Brain pericyte (primary cell): Measurements from ENCODE around the gene CYFIP1.

Source experiments
- DNase-seq: peaks from one replicate; pipeline ENCODE4 v3.0.0-alpha.2; 2012; ENCODE audit warnings: low read depth, low spot score

The CYFIP1 gene

DNA sequence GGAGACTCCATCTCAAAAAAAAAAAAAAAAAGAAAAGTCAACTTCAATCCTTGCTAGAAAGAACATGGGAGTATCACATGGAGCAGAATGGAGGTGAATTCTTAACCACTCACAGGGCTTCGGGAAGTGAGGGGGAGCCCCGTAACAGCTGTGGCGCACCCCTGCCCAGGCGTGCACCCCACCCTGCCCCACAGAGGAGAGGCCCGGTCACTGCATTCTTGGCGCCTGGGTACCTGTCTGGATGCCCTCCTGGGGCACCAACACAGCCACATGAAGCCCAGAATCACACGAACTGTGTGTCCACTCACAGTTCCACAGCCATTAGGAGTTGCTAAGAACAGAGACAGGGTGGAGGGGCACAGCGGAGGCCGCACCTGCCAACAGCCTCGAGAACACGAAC, 89.9 kb downstream of the CYFIP1 start:
- no peak for DNase-seq

DNA sequence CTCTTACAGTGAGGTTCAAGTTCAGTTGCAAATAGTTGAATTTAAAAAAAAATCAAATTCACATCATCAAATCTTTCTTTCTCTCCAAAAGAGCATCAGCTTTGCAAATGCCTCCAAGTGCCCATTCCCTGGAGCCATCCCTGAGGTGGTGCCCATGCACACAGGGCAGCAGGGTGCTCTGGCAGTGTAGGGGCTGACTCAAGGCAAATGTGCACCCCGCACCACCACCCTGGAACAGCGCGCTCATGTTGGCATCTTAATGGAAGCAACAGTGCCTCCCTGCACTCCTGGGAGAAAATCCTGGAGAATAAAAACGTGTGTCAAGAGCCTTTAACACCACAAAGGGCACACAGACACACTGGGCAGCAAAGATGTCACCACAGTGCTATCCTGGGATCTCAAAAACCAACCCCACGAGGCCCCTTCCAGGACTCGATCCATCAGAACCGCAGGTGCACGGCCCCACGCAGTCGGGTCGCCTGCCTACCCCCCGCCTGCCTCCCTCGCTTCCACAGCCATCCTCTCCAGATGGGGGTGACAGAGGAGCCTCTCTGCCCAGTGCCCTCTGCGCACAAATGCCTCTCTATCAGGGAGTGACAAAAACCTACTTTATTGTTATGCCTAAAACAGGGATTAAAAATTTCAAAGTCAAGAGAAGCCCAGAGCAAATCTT, 90.9 kb downstream of the CYFIP1 start:
- no peak for DNase-seq

DNA sequence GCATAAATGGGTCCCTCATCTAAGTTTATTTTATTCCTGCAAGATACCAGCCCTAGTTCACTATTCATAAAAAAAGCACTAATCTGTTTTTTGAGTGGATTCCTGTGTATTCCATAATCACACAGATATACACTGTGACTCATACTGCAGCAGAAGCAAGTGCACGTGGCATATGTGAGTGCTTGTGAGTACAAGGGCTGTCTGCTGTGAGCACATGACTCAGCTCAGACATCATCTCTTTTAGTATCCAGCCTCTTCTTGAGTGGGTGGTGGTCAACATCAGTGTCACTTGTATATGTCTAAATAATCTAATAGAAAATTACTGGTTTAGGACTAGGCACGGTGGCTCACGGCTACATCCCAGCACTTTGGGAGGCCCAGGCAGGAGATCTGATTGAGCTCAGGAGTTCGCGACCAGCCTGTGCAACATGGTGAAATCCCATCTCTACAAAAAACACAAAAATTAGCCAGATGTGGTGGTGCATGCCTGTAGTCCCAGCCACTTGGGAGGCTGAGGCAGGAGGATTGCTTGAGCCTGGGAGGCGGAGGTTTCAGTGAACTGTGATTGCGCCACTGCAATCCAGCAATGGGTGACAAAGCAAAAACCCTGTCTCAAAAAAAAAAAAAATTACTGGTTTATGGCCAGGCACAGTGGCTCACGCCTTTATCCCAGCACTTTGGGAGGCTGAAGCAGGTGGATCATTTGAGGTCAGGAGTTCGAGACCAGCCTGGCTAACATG, 91.9 kb downstream of the CYFIP1 start:
- peak; percentile 70 for DNase-seq

DNA sequence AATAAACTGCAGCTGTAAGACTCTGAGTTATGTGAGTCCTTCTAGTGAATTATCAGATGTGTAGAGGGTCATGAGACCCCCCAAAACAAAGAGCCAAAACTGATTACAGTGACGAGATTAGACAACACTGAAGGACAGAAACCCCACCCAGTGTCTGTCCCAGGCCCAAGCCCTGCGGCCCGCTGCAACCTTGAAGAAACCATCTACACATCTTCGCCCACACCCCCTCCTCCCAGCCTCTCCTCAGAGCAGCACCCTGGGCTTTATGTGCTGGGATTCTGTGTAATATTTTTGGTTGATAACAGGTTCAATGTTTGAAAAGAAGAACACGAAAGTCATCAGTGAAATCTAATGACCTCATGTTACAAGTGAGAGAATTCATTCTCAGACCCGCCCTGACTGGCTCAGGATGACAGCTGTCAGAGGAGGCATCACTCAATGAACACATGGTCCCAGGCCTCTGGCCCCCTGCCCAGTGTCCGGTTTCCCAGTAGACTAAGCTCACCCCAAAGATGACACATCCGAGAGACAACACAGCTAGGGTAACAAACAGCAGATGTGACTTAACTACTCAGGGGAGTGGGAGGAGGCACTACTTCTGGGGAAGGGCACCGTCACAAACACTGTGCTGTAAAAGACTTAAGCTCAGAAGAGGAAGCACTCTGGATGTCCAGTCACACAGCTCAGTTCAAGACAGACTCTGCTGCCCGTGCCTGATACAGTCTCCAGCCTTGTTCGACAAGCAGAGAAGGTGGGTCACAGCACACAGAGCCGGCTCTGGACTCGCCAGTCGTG, 92.8 kb downstream of the CYFIP1 start:
- no peak for DNase-seq

DNA sequence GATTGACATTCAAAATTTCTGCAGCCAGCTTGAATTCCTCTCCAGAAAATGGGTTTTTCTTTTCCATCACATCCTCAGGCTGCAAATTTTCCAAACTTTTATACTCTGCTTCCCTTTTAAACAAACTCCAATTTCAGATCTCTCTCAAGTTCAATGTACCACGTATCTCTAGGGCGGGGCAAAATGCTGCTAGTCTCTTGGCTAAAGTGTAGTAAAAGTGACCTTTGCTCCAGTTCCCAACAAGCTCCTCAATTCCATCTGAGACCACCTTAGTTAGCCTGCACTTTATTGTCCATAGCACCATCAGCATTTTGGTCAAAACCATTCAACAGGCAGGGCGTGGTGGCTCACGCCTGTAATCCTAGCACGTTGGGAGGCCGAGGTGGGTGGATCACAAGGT, 95.0 kb downstream of the CYFIP1 start:
- DNase-seq = no peak

DNA sequence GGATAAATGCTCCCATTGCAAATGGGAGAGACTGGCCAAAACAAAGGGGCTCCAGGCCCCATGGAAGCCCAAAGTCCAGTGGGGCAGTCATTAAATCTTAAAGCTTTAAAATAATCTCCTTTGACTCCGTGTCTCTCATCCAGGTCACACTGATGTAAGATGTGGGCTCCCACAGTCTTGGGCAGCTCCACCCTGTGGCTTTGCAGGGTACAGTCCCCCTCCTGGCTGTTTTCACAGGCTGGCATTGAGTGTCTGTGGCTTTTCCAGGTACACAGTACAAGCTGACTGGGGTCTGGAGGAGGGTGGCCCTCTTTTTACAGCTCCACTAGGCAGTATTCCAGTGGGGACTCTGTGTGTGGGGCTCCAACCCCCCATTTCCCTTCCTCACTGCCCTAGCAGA, 95.8 kb downstream of the CYFIP1 start:
- DNase-seq = no peak

DNA sequence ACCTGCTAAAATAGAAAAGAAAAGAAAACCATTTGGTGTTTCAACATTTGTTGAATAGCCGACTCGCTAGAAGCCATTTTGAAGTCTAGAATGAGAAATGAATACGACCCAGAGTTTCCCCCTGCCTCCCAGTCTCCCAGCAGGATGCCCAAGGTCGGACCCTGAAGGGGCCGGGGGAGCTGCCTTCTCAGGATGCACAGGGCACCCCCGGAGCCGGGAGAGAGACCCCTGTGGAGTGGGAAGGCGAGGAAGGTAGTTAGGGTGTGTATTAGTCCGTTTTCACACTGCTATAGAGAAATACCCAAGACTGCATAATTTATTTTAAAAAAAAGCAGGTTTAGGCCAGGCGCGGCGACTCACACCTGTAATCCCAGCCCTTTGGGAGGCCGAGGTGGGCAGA, 97.0 kb downstream of the CYFIP1 start:
- DNase-seq = no peak

DNA sequence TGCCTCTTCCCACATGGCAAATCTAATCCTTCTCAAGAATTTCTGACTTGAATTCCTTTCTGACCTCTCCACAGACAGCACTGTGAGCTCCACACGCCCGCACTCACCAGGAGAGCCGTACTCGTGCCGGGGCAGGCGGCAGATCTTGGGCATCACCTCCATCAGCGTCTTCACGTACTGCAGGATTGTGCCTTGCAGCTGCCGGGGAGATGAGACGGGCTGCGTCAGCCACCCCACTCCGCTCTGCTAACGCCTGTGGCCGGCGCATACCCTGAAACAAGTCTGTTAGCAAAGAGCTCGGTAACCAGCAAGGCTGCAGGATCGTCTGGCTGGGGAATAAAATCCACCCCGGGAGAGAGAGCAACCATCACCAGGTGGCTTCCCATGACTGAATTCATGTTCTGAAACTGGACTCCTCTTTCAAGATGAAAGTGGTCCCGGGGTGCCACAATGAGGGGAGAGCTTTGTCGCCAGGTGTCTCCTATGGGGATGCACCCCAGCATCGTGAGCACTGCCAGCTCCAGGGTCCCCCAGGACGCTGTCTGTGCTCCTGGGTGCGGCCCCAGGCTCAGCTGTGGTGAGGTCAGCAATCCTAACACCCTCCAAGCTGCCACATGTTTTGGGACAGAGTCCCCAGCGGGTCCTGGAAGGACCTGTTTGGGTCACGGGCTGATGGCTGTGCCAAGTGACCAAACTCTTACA, 98.3 kb downstream of the CYFIP1 start:
- DNase-seq = no peak

DNA sequence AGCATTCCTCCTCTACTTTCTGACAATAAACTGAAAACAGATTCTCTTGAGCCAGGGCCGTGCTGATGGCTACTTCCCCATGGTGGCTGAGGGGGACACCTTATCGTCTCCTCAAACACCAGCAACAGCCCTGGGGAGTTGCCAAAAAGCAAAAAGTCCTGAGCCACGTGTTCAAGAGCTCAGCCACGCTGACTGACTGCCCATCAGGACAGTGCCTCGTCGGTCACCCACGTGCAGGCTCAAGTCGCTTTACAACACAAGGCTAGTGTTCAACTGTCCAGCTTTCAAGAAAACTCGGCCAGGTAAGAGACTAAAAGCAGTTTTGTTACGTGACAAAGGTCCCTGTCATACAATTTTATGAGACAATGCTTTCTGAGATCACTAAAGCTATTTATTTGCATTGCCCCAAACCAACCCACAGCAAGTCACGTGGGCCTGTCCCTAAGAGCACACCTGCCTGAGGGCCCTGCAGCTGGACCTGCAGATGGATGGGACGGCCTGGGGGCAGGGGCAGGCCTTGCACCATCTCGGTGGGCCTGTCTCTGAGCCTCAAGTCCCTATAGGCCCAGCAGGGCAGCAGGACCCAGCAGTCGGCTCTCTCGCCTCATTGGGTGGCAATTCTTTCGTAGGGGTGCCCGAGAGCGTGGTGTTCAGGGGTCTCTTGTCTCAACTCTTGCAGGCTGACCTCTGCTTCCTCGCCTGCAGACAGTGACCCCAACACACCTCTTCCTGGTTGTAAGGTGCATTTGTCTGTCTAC, 99.0 kb downstream of the CYFIP1 start:
- DNase-seq = no peak

DNA sequence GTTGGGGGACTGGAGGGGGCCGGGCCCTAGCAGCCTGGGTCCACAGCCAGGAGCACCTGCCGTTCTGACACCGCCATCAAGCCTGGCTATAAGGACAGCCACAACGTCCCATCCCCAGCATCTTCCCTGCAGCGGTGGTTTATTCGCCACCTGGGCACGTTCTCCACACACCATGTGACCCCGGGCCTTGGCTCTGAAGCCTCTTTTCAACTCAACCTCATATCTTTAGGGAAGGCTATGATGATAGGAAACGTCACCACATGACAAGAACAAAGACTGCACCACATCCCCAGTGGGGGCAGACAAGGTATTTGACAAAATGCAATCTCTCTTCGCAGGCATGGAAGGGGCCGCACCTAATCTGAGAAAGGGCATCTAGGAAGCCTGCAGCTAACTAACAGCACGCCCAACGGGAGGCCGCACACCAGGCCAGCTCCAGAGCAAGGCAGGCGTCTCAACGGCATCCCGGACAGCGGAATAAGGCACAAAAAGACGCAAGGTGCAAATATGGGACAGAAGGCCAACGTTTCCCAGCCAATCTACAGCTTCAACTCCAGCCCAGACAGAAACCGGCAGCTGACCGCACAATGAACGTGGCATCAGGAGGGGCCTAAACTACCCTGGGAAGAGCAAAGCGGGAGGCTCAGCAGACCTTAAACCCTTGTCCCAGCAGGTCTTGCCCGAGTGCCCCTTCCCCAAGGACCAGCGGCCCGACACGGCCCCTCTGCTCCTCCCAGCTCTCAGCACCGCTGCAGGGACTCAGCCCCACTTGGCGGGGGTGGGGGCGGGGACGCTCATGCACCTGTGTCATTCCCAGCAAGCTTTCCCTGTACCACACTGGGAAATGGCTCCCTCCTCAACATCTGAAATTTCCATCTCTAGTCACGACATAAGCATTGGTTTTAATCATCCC, 99.8 kb downstream of the CYFIP1 start:
- no peak for DNase-seq

DNA sequence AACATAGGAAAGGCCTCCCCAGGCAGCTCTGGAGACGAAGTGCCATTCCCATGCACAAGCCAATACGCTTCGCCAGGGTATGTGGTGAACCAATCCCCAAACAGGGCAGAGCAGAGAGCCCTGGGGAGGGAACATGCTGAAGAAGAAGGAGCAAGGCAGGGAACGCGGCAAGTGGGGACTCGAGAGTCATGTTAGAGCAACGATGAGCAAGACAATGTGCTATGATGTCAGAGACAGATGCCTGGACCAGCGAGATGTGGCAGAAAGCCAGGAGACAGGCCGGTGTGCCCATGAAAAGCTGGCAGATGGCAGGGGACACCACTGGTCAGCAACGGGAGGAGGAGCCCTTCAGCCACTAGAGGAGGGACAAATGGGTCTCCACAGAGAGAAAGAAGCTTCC, 102.1 kb downstream of the CYFIP1 start:
- no peak for DNase-seq

DNA sequence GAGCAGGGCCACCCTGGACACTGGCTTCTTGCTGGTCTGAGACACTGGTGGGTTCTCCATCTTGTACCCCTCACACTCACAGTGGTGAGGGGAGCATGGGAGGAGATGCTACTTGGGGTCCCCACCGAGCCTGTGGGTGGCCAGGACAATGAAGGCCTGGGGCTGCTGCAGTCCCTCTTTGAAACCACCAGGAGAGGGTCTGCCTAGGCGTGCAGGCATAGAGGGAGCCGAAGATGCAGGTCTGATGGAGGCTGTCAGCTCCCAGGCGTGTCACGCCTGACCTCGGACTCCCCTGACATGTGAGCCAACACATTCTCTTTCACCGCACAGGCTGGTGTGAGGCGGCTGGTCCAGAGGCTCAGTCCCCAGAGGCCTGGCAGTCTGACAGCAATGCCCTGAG, 102.6 kb downstream of the CYFIP1 start:
- no peak for DNase-seq

DNA sequence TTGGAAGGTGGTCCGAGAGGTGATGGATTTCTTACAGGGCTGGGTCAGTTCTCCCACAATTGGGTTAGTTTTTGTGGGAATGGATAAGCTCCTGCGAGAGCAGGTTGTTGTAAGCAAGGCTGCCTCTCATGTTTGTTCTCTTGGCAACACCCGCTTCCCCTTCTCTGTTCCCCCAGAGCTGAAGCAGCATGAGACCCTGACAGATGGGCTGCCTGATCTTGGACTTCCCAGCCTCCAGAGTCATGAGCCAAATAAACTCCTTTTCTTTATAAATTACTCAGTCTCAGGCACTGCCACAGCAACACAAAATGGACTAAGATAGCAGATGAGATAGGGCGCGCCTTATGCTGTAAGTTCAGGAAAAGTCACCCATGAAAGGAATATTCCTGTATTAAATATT, 103.1 kb downstream of the CYFIP1 start:
- DNase-seq = no peak

DNA sequence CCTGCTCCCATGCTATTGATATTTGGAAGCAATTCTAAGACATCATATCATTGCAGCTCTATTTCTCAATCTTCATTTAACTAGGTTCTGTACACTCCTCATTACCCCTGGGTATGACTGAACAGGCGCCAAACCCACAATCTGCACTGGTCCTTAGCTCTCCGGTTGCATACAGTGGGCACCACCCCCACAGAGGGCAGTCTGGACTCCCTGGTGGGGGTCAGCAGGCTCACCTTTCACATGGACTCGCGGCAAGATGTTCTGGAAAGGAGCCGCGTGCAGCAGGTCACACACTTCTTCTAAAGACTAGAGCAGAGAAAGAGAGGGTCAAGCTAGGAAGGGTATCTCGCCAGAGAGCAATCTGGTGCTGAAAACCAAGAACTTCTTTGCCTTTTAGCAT, 105.2 kb downstream of the CYFIP1 start:
- DNase-seq = no peak

DNA sequence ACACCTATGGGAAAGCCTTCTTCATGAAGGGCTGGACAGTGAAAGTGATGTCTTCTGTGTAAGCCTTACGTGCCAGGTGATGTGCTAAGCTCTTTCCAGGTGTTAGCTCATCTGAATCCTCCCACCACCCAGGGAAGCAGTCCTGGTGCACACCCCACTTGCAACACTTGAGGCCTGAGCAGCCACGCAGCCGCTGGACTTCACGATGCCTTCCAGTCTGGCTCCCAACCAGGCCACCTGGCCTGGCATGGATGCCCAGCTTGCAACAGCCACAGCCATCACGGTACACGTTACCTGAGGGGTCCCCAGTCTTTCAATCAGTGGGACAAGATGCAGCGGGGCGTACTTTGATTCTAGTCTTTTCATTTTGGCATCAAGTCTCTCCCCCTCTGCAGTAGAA, 105.9 kb downstream of the CYFIP1 start:
- DNase-seq = no peak

DNA sequence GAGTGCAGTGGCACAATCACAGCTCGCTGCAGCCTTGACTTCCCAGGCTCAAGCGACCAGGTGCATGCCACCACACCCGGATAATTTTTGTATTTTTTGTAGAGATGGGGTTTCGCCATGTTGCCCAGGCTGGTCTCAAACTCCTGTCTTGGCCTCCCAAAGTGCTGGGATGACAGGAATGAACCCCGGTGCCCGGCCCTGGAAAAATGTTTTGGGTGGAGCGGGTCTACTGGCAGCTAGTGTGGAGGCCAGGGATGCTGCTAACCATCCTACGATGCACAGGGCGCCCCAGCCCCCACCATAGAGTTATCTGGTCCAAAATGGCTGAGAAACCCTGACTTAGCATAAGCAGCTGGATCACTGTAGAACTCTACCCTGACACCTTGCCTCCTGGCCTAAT, 106.3 kb downstream of the CYFIP1 start:
- no peak for DNase-seq

DNA sequence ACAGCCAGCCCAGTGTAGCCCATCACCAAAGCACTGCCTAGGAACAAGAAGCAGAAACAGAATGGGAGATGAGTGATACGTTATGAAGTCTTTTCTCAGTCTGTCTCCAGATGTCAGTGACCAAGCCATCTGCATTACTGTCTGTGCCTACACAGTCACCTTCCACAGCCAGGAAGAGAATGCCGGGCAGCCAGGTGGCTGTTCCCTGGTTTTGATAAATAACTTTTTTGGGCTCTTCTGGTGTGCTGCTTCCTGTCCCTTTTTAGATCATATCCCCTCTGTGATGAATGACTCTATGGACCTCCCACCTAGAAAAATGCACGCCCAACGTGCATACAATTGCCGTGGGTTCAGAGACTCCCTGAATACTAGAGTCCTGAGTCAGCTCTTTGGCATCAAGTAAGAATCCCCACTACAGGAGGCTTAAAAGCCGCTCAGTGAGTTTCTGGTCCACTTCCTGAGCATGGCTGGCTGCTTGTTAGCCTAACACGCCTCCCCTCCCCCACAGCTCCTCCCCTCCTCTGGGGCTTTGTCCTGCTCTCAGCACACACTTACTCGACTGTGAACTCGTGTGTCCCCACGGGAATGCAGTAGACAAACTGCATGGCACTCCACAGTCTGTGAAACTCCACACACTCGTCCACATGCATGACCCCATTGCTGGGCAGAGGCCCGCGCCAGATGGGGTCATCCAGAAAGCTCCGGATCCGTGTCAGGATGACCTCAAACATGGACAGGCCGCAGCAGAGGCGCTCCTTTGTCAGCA, 107.0 kb downstream of the CYFIP1 start:
- DNase-seq = no peak

DNA sequence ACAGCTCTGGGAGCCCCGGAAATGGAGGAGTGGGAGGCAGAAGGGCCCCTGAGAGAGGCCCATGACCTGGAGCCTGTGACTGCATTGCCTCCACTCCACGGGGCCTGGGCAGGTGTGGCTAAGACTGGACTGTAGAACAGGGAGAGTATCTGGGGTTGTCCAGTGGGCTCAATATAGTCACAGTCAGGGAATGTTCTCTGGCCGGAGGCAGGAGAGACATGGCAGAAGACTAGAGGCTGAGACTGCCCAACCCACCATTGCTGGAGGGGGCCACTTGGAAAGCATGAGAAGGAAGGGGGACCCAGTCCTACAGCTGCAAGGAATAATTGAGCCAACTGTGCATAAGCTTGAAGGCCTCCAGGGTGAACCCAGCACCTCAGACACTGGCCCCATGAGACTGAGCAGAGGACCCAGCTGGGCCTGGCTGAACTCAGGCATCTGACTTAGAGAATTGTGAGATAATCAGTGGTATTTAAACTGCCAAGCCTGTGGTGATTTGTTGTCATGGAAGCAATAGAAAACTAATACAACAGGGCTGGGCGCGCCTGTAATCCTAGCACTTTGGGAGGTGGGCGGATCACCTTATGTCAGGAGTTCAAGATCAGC, 108.6 kb downstream of the CYFIP1 start:
- DNase-seq = no peak

DNA sequence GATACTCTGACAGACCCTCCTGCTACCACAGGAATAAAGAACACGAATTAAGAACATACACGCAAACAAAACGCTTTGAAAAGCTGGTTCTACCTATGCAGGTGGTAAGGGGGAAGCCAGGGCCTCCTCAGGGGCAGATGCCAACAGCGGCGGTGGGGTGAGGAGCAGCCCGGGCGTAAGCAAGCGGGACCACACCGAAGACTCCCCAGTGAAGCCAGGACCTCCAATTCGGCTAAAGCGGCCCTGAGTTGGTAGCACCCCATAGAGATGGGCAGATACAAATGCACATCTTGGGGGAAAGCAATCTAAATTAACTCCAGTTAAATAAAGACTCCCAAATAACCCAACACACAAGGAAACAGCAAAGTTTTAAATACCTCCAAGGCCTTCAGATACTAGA, 109.3 kb downstream of the CYFIP1 start:
- no peak for DNase-seq
